ENCODE measurements around the gene NAALADL2. TPM values are rescaled to one million over a fixed set of nuclear protein-coding genes. Genes with fewer than 3 reads are reported as not detected.

NAALADL2 gene
- total and polyA plus RNA-seq, 2 of the 8 experiments (the other 6 are each of a cell fraction or from before 2014, with no cell fraction given) = 0.12 to 0.22 TPM

DNA sequence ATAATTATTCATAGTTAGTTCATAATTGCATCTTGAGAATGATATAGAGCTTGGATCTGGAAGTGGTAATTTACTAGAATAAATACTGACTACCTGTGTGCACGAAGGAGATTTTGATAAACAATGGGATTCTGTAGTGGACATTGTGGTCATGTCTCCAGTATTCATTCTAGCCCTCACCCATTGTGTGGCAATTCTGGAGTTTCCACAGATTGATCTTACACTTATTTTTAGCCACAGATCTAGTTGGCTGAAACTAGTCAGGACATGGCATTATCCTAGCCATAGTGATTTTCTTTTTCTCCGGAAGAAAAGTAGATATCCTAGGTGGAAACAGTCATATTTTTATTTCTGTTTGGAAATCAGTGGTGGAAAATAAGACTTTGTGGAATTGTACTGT, 833.1 kb downstream of the NAALADL2 start (continued):
- TF ChIP-seq CHD7 (IDR thresholded peaks at IDR 0.05; ENCODE audit: insufficient replicate concordance, low read length) = no peak
- TF ChIP-seq TEAD4 (IDR thresholded peaks at IDR 0.05; ENCODE audit: low read depth, low read length) = no peak
- TF ChIP-seq RXRA (IDR thresholded peaks at IDR 0.05; ENCODE audit: insufficient read depth, low read depth, low read length) = no peak
- TF ChIP-seq SP2 (IDR thresholded peaks at IDR 0.05; ENCODE audit: low read length) = no peak
- no peak for TF ChIP-seq CEBPB (IDR thresholded peaks at IDR 0.05; ENCODE audit: low read depth, low read length)
- TF ChIP-seq NRF1 (IDR thresholded peaks at IDR 0.05; ENCODE audit: low read depth, low read length) = no peak
- no peak for TF ChIP-seq NANOG (IDR thresholded peaks at IDR 0.05; ENCODE audit: insufficient read depth, low read depth, low read length, poor library complexity, severe bottlenecking)
- TF ChIP-seq, protein P1, sequence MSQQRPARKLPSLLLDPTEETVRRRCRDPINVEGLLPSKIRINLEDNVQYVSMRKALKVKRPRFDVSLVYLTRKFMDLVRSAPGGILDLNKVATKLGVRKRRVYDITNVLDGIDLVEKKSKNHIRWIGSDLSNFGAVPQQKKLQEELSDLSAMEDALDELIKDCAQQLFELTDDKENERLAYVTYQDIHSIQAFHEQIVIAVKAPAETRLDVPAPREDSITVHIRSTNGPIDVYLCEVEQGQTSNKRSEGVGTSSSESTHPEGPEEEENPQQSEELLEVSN (IDR thresholded peaks at IDR 0.05) = no peak
- no peak for TF ChIP-seq RAD21 (IDR thresholded peaks at IDR 0.05 in 1 of 2, conservative IDR thresholded peaks at IDR 0.05 in 1 of 2; ENCODE audit: low read depth in 2 of 2, low read length in 2 of 2)
- no peak for TF ChIP-seq TCF12 (IDR thresholded peaks at IDR 0.05; ENCODE audit: low read depth, low read length)
- TF ChIP-seq CBX8 (IDR thresholded peaks at IDR 0.05; ENCODE audit: borderline replicate concordance, low read depth, low read length) = no peak
